ENCODE data around the gene RXRA.

Gene RXRA

DNA sequence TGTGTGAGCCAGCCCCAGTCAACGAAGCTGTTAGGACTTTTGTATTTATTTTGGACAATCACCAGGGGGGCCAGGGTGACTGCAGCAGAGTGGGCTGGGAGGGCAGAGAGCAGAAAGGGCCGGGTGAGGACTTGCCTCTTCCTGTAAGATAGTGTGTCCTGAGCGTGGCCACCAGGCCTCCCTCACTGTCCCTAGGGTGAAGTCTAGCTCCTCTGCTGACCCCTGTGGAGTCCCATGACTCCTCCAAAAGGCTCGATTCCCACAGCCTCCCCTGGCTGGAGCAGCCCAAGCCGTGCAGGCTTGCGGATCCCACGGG is 147.8 kb downstream of the RXRA start:
- H3K27me3 ChIP-seq (ENCODE audit: control insufficient read depth in 2 of 2, insufficient read depth in 2 of 2, low read length in 2 of 2), result no peaks in the 10 kb centered on the region
- H3K4me1 ChIP-seq (ENCODE audit: control insufficient read depth in 2 of 2, insufficient read depth in 2 of 2, low read length in 2 of 2), result peaks cover 7 to 9% of the 10 kb centered on the region in 2 donors
- no peak overlapping the region for H3K4me3 ChIP-seq (ENCODE audit: low read length in 2 of 2)
- H3K9ac ChIP-seq (ENCODE audit: low read depth in 1 of 2, low read length in 2 of 2), result no peak overlapping the region
- H3K27ac ChIP-seq (ENCODE audit: low read depth in 2 of 2, low read length in 2 of 2), result peak overlapping the region; percentile 35 to 48
- H3K36me3 ChIP-seq (ENCODE audit: control insufficient read depth in 2 of 2, insufficient read depth in 2 of 2, low read length in 2 of 2), result no peaks in the 10 kb centered on the region
- H3K9me3 ChIP-seq (ENCODE audit: control insufficient read depth in 2 of 2, low read length in 2 of 2), result no peaks in the 10 kb centered on the region

DNA sequence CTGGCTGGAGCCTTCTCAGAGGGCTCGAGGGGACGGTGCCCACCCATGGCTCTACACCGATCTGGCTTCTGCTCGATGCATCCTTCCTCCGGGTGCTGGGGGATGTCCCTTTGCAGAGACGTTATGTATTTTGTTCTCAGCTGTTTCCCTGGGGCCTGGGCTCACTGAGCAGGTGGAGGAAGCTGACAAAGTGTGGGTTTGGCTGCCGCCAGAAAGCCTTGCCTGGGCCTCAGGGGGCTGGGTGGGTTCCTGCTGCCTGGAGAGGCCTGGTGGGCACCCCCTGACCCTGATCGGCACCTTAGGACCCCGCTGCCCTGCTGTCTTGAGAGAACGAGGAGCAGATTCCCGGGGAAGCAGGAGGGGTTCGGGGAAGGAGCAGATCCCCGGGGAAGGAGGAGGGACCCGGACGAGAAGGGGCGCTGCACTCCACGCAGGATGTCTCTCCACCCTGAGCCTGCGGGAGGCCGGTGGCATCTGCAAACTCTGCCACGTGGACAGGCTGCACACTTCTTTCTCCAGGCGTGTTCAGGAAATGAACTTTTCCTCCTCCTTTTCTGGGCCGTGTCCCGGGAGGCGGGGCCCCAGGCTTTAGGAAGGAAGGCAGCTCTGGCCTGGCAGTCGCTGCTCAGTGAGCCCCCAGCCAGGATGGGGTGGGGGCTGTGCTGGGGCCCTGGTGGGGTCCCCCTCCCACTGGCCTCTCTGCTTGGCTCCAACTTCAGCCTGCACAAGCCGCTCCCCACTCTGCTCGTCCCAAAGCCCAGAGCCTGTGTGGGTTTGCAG is 148.9 kb downstream of the RXRA start:
- Histone ChIP-seq H3K36me3 (ENCODE audit: control insufficient read depth in 2 of 2, insufficient read depth in 2 of 2, low read length in 2 of 2) (no peaks in the 10 kb centered on the region), H3K4me1 (ENCODE audit: control insufficient read depth in 2 of 2, insufficient read depth in 2 of 2, low read length in 2 of 2) (peaks cover 7 to 9% of the 10 kb centered on the region in 2 donors), H3K27me3 (ENCODE audit: control insufficient read depth in 2 of 2, insufficient read depth in 2 of 2, low read length in 2 of 2) (no peaks in the 10 kb centered on the region), H3K9me3 (ENCODE audit: control insufficient read depth in 2 of 2, low read length in 2 of 2) (no peaks in the 10 kb centered on the region), H3K4me3 (ENCODE audit: low read length in 2 of 2) (no peak overlapping the region), H3K9ac (ENCODE audit: low read depth in 1 of 2, low read length in 2 of 2) (peak overlapping the region in 1 of 2 donors; percentile 29), H3K27ac (ENCODE audit: low read depth in 2 of 2, low read length in 2 of 2) (peak overlapping the region in 1 of 2 donors; percentile 48)

DNA sequence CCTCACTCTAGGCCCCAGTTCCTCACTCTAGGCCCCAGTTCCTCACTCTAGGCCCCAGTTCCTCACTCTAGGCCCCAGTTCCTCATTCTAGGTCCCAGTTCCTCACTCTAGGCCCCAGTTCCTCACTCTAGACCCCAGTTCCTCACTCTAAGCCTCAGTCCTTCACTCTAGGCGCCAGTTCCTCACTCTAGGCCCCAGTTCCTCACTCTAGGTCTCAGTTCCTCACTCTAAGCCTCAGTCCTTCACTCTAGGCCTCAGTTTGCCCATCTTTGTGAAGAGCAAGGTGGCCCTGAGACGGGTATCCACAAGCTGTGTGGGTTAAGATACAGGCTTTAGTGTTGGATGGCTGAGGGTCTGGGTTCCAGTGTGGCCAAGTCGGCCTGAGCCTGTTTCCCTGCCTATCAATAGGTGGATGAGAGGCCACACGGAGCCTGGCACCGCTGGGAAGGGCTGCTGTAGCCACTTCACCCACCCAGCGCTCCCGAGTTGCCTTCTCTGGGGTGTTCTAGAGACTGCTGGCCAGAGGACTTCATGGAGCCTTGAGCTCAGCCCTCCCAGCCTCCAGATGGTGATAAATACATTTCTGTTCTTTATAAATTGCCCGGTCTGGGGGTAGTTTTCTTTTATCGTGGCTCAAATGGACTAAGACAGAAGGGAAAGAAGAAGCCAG is 150.2 kb downstream of the RXRA start:
- H3K27ac ChIP-seq (ENCODE audit: low read depth in 2 of 2, low read length in 2 of 2), result peak overlapping the region in 1 of 2 donors; percentile 28
- no peaks in the 10 kb centered on the region for H3K27me3 ChIP-seq (ENCODE audit: control insufficient read depth in 2 of 2, insufficient read depth in 2 of 2, low read length in 2 of 2)
- H3K9me3 ChIP-seq (ENCODE audit: control insufficient read depth in 2 of 2, low read length in 2 of 2), result no peaks in the 10 kb centered on the region
- no peak overlapping the region for H3K9ac ChIP-seq (ENCODE audit: low read depth in 1 of 2, low read length in 2 of 2)
- H3K36me3 ChIP-seq (ENCODE audit: control insufficient read depth in 2 of 2, insufficient read depth in 2 of 2, low read length in 2 of 2), result no peaks in the 10 kb centered on the region
- H3K4me1 ChIP-seq (ENCODE audit: control insufficient read depth in 2 of 2, insufficient read depth in 2 of 2, low read length in 2 of 2), result peaks cover 7 to 9% of the 10 kb centered on the region in 2 donors
- H3K4me3 ChIP-seq (ENCODE audit: low read length in 2 of 2), result no peak overlapping the region

GRCh38 chr9:134476942-134477335 is 150.7 kb downstream of the RXRA start:
- H3K27me3 ChIP-seq (ENCODE audit: control insufficient read depth in 2 of 2, insufficient read depth in 2 of 2, low read length in 2 of 2), result no peaks in the 10 kb centered on the region
- no peaks in the 10 kb centered on the region for H3K36me3 ChIP-seq (ENCODE audit: control insufficient read depth in 2 of 2, insufficient read depth in 2 of 2, low read length in 2 of 2)
- H3K4me1 ChIP-seq (ENCODE audit: control insufficient read depth in 2 of 2, insufficient read depth in 2 of 2, low read length in 2 of 2), result peaks cover 7 to 9% of the 10 kb centered on the region in 2 donors
- no peak overlapping the region for H3K4me3 ChIP-seq (ENCODE audit: low read length in 2 of 2)
- H3K27ac ChIP-seq (ENCODE audit: low read depth in 2 of 2, low read length in 2 of 2), result no peak overlapping the region
- no peaks in the 10 kb centered on the region for H3K9me3 ChIP-seq (ENCODE audit: control insufficient read depth in 2 of 2, low read length in 2 of 2)
- no peak overlapping the region for H3K9ac ChIP-seq (ENCODE audit: low read depth in 1 of 2, low read length in 2 of 2)

- no peaks in the 10 kb centered on the region for H3K36me3 ChIP-seq (ENCODE audit: control insufficient read depth in 2 of 2, insufficient read depth in 2 of 2, low read length in 2 of 2)
- H3K27ac ChIP-seq (ENCODE audit: low read depth in 2 of 2, low read length in 2 of 2), result no peak overlapping the region
These were observed 151.2 kb downstream of the RXRA start for GRCh38 chr9:134477342-134477925.

DNA sequence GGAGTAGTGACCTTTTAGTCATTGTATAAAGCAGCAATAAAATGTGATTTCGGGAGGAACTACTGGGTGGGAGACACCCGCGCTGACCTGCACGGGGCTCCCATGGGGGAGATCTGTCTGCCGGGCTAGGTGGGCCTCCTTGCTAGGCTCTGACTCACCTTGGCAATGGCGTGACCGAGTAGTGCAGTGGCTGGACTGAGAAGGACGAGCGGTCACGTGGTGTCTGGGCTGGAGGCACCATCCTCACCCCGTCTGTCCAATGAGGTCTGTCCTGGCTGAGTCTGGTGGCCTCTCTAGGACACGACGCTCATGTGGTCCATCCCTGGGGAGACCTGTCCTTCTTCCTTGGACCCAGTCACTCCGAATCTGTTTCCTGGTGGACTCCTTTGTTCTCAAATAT is 151.7 kb downstream of the RXRA start:
- Histone ChIP-seq H3K27me3 (ENCODE audit: control insufficient read depth in 2 of 2, insufficient read depth in 2 of 2, low read length in 2 of 2) (no peaks in the 10 kb centered on the region), H3K36me3 (ENCODE audit: control insufficient read depth in 2 of 2, insufficient read depth in 2 of 2, low read length in 2 of 2) (no peaks in the 10 kb centered on the region), H3K4me3 (ENCODE audit: low read length in 2 of 2) (no peak overlapping the region), H3K4me1 (ENCODE audit: control insufficient read depth in 2 of 2, insufficient read depth in 2 of 2, low read length in 2 of 2) (peaks cover 7 to 9% of the 10 kb centered on the region in 2 donors), H3K27ac (ENCODE audit: low read depth in 2 of 2, low read length in 2 of 2) (no peak overlapping the region), H3K9ac (ENCODE audit: low read depth in 1 of 2, low read length in 2 of 2) (no peak overlapping the region), H3K9me3 (ENCODE audit: control insufficient read depth in 2 of 2, low read length in 2 of 2) (no peaks in the 10 kb centered on the region)

More at GRCh38 chr9:134477342-134477925, 151.2 kb downstream of the RXRA start:
- Histone ChIP-seq H3K9me3 (ENCODE audit: control insufficient read depth in 2 of 2, low read length in 2 of 2) (no peaks in the 10 kb centered on the region), H3K9ac (ENCODE audit: low read depth in 1 of 2, low read length in 2 of 2) (no peak overlapping the region), H3K27me3 (ENCODE audit: control insufficient read depth in 2 of 2, insufficient read depth in 2 of 2, low read length in 2 of 2) (no peaks in the 10 kb centered on the region), H3K4me1 (ENCODE audit: control insufficient read depth in 2 of 2, insufficient read depth in 2 of 2, low read length in 2 of 2) (peaks cover 7 to 9% of the 10 kb centered on the region in 2 donors), H3K4me3 (ENCODE audit: low read length in 2 of 2) (no peak overlapping the region)

GRCh38 chr9:134481762-134482161 is 155.5 kb downstream of the RXRA start:
- Histone ChIP-seq H3K4me1 (ENCODE audit: control insufficient read depth in 2 of 2, insufficient read depth in 2 of 2, low read length in 2 of 2) (no peaks in the 10 kb centered on the region), H3K27ac (ENCODE audit: low read depth in 2 of 2, low read length in 2 of 2) (no peak overlapping the region), H3K4me3 (ENCODE audit: low read length in 2 of 2) (no peak overlapping the region), H3K36me3 (ENCODE audit: control insufficient read depth in 2 of 2, insufficient read depth in 2 of 2, low read length in 2 of 2) (no peaks in the 10 kb centered on the region), H3K9me3 (ENCODE audit: control insufficient read depth in 2 of 2, low read length in 2 of 2) (no peaks in the 10 kb centered on the region), H3K27me3 (ENCODE audit: control insufficient read depth in 2 of 2, insufficient read depth in 2 of 2, low read length in 2 of 2) (no peaks in the 10 kb centered on the region), H3K9ac (ENCODE audit: low read depth in 1 of 2, low read length in 2 of 2) (no peak overlapping the region)

DNA sequence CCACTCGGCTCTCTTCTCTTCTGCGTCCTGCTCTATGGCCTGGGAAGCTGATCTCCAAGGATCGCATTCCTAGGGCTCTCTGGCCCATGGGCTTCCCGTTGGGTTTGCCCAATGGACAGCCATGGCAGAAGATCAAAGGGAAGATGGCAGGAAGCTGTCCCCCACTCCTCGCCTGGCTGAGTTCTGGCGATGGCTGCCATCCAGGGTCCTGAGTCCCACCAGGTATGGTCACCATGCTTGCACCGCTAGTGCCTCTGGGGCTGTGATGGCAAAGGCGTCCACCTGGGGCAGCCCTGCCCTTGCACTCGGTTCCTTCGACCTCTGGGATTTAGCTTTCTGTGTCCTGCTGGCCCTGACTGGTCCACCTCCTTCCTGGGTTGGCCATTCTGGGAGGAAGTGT is 156.0 kb downstream of the RXRA start:
- H3K4me1 ChIP-seq (ENCODE audit: control insufficient read depth in 2 of 2, insufficient read depth in 2 of 2, low read length in 2 of 2), result no peaks in the 10 kb centered on the region
- no peak overlapping the region for H3K4me3 ChIP-seq (ENCODE audit: low read length in 2 of 2)
- H3K9ac ChIP-seq (ENCODE audit: low read depth in 1 of 2, low read length in 2 of 2), result no peak overlapping the region
- H3K9me3 ChIP-seq (ENCODE audit: control insufficient read depth in 2 of 2, low read length in 2 of 2), result no peaks in the 10 kb centered on the region
- H3K27ac ChIP-seq (ENCODE audit: low read depth in 2 of 2, low read length in 2 of 2), result no peak overlapping the region
- H3K36me3 ChIP-seq (ENCODE audit: control insufficient read depth in 2 of 2, insufficient read depth in 2 of 2, low read length in 2 of 2), result no peaks in the 10 kb centered on the region
- no peaks in the 10 kb centered on the region for H3K27me3 ChIP-seq (ENCODE audit: control insufficient read depth in 2 of 2, insufficient read depth in 2 of 2, low read length in 2 of 2)

DNA sequence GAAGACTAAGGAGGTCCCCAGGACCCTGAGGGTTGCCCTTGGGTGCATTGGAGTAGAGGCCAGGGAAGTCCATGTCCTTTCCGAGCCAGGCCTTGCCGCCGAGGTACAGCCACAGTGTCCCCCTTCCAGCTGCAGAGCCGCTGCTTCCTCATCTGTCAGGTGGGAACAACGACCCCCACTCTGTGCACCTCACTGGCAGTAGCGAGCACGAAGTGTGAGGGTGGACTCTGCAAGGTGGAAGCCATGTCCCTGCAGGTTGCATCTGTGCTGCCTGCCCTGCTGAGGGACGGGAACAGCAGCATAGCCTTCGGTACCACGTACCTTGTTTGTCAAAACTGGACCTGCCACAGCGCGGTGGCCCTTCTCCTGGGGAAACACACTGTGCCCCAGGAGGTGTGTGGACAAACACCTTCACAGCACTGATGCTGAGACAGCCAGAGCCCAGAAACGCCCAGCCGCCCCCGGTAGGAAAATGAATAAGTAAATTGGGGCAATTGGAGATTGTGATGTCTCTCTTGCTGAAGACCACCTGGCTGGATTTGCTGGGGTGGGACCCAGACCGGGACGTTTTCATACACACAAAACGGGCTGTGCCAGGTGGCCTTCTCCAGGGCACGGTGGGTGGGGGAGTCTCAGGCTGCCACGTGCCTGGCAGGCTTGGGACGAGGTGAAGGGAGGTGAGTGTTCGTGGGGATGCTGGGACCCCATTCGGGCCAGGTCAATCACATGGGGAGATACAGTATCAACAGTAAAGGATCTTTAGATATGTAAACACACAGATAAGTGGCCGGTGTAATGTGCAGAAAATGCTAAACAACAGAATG is 157.3 kb downstream of the RXRA start:
- Histone ChIP-seq H3K27me3 (ENCODE audit: control insufficient read depth in 2 of 2, insufficient read depth in 2 of 2, low read length in 2 of 2) (no peaks in the 10 kb centered on the region), H3K4me3 (ENCODE audit: low read length in 2 of 2) (no peak overlapping the region), H3K9ac (ENCODE audit: low read depth in 1 of 2, low read length in 2 of 2) (no peak overlapping the region), H3K9me3 (ENCODE audit: control insufficient read depth in 2 of 2, low read length in 2 of 2) (no peaks in the 10 kb centered on the region), H3K4me1 (ENCODE audit: control insufficient read depth in 2 of 2, insufficient read depth in 2 of 2, low read length in 2 of 2) (no peaks in the 10 kb centered on the region), H3K36me3 (ENCODE audit: control insufficient read depth in 2 of 2, insufficient read depth in 2 of 2, low read length in 2 of 2) (no peaks in the 10 kb centered on the region), H3K27ac (ENCODE audit: low read depth in 2 of 2, low read length in 2 of 2) (no peak overlapping the region)

DNA sequence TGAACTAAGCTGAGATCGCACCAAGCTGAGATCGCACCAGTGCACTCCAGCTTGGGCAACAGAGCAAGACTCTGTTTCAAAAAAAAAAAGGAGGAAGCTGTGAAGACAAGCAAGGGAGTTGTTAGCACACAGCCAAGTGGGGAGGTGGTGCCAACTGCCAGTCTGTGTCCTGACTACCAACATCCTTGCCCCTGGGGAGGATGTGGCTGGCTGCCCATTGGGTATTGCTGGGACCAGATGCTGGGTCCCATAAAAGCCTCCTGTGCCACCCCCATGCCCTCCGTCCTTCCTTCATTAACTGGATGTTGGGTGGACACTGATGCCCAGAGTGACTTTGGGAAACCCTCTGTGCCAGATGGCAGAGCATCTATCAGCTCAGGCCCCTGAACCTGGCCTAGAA is 158.2 kb downstream of the RXRA start:
- no peak overlapping the region for H3K27ac ChIP-seq (ENCODE audit: low read depth in 2 of 2, low read length in 2 of 2)
- no peak overlapping the region for H3K4me3 ChIP-seq (ENCODE audit: low read length in 2 of 2)
- no peaks in the 10 kb centered on the region for H3K4me1 ChIP-seq (ENCODE audit: control insufficient read depth in 2 of 2, insufficient read depth in 2 of 2, low read length in 2 of 2)
- H3K9ac ChIP-seq (ENCODE audit: low read depth in 1 of 2, low read length in 2 of 2), result no peak overlapping the region
- H3K36me3 ChIP-seq (ENCODE audit: control insufficient read depth in 2 of 2, insufficient read depth in 2 of 2, low read length in 2 of 2), result no peaks in the 10 kb centered on the region
- H3K27me3 ChIP-seq (ENCODE audit: control insufficient read depth in 2 of 2, insufficient read depth in 2 of 2, low read length in 2 of 2), result no peaks in the 10 kb centered on the region
- H3K9me3 ChIP-seq (ENCODE audit: control insufficient read depth in 2 of 2, low read length in 2 of 2), result no peaks in the 10 kb centered on the region
